ENCODE measurements around the gene RBM20. TPM values are rescaled to one million over a fixed set of nuclear protein-coding genes. Genes with fewer than 3 reads are reported as not detected.

The RBM20 gene
- total and polyA plus RNA-seq, 10 of the 15 experiments (the other 5 are each of a cell fraction or from before 2014, with no cell fraction given), result 0.04 to 0.26 (median 0.15) TPM

- BruUV-seq (replicated peaks), result no TSS peak
- ChIA-PET CTCF (no interaction called here), RAD21 (ENCODE audit: unreplicated experiment) (interaction anchor here (1.1 to 1.6 kb wide), 2 partner anchors 15 to 47 kb away, joined by 4 read pairs; no protein-coding TSS in a partner anchor), SMC1A (ENCODE audit: uncharacterized antibody, unreplicated experiment) (interaction anchor here (1.2 kb wide), 1 partner anchor 11 kb away, joined by 4 read pairs; no protein-coding TSS in a partner anchor), POLR2A (no interaction called here)
- no peak for DNase-seq (ENCODE audit: low read depth, low spot score)
- Histone ChIP-seq H3K4me3 (no peak overlapping the region), H2AFZ (ENCODE audit: control insufficient read depth, low read depth, low read length) (no peak overlapping the region), H3K27ac (ENCODE audit: control insufficient read depth, insufficient read depth) (no peak overlapping the region), H4K20me1 (ENCODE audit: control insufficient read depth, insufficient read depth) (no peaks in the 10 kb centered on the region), H3K9me3 (replicated peaks; ENCODE audit: control insufficient read depth, insufficient read depth, low read length) (no peaks in the 10 kb centered on the region; the same call in 2 of the 3 replicates), H3K9ac (ENCODE audit: control insufficient read depth, insufficient read depth, low read length) (no peak overlapping the region), H3K36me3 (ENCODE audit: control insufficient read depth in 2 of 2, insufficient read depth in 2 of 2, low read length in 1 of 2) (no peaks in the 10 kb centered on the region), H3K79me2 (ENCODE audit: control insufficient read depth, insufficient read depth, low read length) (no peaks in the 10 kb centered on the region), H3K4me2 (ENCODE audit: control insufficient read depth, insufficient read depth) (no peak overlapping the region), H3K4me1 (ENCODE audit: control insufficient read depth, insufficient read depth, low read length) (no peaks in the 10 kb centered on the region), H3K27me3 (replicated peaks in 1 of 2; ENCODE audit: control insufficient read depth in 2 of 2, insufficient read depth in 2 of 2, low read length in 1 of 2) (no peaks in the 10 kb centered on the region)
- intact Hi-C loops (cut with micrococcal nuclease; ENCODE audit: unreplicated experiment), result no loop called here
- WGBS (ENCODE audit: insufficient coverage, insufficient replicate concordance, low lambda C conversion rate, missing lambda C conversion rate), result 43% methylated on average over 6 of the region's 6 CpGs
- no peak for FAIRE-seq
- in situ Hi-C loops (cut with MboI), result no loop called here
- no peak for ATAC-seq
- TF ChIP-seq EZH2 (IDR thresholded peaks at IDR 0.05; ENCODE audit: borderline replicate concordance, control insufficient read depth, low read depth, low read length) (no peak), GABPA (IDR thresholded peaks at IDR 0.05; ENCODE audit: low read depth) (no peak), FOS (IDR thresholded peaks at IDR 0.05; ENCODE audit: borderline replicate concordance, extremely low read depth, insufficient read length) (no peak), STAT1 (conservative IDR thresholded peaks at IDR 0.05) (no peak)
These were observed 18.7 kb upstream of the RBM20 start for GRCh38 chr10:110625356-110625894.

GRCh38 chr10:110625951-110626855, 17.9 kb upstream of the RBM20 start:
- Histone ChIP-seq H3K27me3 (replicated peaks in 1 of 2; ENCODE audit: control insufficient read depth in 2 of 2, insufficient read depth in 2 of 2, low read length in 1 of 2) (no peaks in the 10 kb centered on the region), H3K36me3 (ENCODE audit: control insufficient read depth in 2 of 2, insufficient read depth in 2 of 2, low read length in 1 of 2) (no peaks in the 10 kb centered on the region), H3K4me1 (ENCODE audit: control insufficient read depth, insufficient read depth, low read length) (no peaks in the 10 kb centered on the region), H3K27ac (ENCODE audit: control insufficient read depth, insufficient read depth) (no peak overlapping the region), H3K9me3 (replicated peaks; ENCODE audit: control insufficient read depth, insufficient read depth, low read length) (no peaks in the 10 kb centered on the region; the same call in 2 of the 3 replicates), H3K79me2 (ENCODE audit: control insufficient read depth, insufficient read depth, low read length) (no peaks in the 10 kb centered on the region), H3K9ac (ENCODE audit: control insufficient read depth, insufficient read depth, low read length) (no peak overlapping the region), H3K4me3 (no peak overlapping the region), H4K20me1 (ENCODE audit: control insufficient read depth, insufficient read depth) (no peaks in the 10 kb centered on the region), H2AFZ (ENCODE audit: control insufficient read depth, low read depth, low read length) (no peak overlapping the region), H3K4me2 (ENCODE audit: control insufficient read depth, insufficient read depth) (no peak overlapping the region)
- ATAC-seq (no peak), FAIRE-seq (no peak), DNase-seq (ENCODE audit: low read depth, low spot score) (no peak)
- no TSS peak for BruUV-seq (replicated peaks)
- in situ Hi-C loops (cut with MboI) (no loop called here), intact Hi-C loops (cut with micrococcal nuclease; ENCODE audit: unreplicated experiment) (no loop called here)
- ChIA-PET RAD21 (ENCODE audit: unreplicated experiment) (interaction anchor here (0.6 to 1.6 kb wide), 2 partner anchors 12 to 15 kb away, joined by 3 to 4 read pairs; no protein-coding TSS in a partner anchor), SMC1A (ENCODE audit: uncharacterized antibody, unreplicated experiment) (interaction anchor here (1.0 to 1.1 kb wide), 2 partner anchors 7 to 18 kb away, joined by 3 read pairs; partner anchors contain the start of gene RBM20), CTCF (interaction anchor here (1.0 kb wide), 1 partner anchor 46 kb away, joined by 4 read pairs; no protein-coding TSS in a partner anchor), POLR2A (no interaction called here)
- TF ChIP-seq GATAD2B (conservative IDR thresholded peaks at IDR 0.05; ENCODE audit: low read depth), result no peak
- no peak for TF ChIP-seq SREBF1 (IDR thresholded peaks at IDR 0.05; ENCODE audit: low read length)
- TF ChIP-seq HDAC6 (IDR thresholded peaks at IDR 0.05; ENCODE audit: unreplicated experiment), result no peak
- 21% methylated on average over 5 of the region's 5 CpGs for WGBS (ENCODE audit: insufficient coverage, insufficient replicate concordance, low lambda C conversion rate, missing lambda C conversion rate)

All from GM12878 (cell line).